GM21825 (cell line): ENCODE results near the gene RFNG.

Source experiments
- ATAC-seq: cut with Tn5 transposase; IDR thresholded peaks from one replicate; pipeline ENCODE4 v1.9.1; 2021; ENCODE audit warnings: mild to moderate bottlenecking, moderate library complexity; ENCODE audit not compliant: unreplicated experiment

The RFNG gene

DNA sequence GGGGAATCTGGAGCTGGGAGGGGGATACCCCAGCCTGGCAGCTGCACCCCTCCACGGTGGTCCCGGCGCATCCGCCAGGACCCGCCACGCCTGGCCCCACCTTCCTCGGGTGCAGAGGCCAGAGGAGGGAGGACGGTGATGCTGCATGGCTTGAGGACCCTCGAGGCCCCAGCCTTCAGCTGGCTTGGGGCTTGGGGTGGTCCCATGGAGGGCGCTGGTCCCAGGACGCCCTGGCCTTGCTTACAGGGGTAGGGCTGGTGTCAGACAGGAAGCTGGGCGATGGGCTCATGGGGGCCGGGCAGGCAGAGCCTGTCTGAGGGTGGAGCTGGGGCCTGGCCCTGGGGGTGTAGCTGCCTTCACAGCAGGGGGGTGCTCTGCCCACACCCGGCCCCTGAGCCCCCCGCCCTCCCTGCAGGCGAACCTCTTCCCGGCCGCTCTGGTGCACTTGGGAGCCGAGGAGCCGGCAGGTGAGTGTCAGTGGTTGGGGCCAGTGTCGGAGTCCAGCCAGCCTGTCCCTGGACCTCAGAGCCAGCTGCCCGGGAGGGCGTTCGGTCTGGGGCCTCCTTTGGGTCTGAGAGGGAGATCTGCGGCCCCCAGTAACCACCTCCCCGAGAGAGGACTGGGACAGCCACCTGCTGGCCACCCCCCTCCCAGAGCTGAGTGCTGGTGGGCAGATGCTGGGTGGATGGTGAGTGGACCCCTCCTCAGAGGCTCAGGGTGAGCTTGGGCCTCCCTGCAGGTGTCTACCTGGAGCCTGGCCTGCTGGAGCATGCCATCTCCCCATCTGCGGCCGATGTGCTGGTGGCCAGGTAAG is 35.3 kb downstream of the RFNG start:
- no peak for ATAC-seq

DNA sequence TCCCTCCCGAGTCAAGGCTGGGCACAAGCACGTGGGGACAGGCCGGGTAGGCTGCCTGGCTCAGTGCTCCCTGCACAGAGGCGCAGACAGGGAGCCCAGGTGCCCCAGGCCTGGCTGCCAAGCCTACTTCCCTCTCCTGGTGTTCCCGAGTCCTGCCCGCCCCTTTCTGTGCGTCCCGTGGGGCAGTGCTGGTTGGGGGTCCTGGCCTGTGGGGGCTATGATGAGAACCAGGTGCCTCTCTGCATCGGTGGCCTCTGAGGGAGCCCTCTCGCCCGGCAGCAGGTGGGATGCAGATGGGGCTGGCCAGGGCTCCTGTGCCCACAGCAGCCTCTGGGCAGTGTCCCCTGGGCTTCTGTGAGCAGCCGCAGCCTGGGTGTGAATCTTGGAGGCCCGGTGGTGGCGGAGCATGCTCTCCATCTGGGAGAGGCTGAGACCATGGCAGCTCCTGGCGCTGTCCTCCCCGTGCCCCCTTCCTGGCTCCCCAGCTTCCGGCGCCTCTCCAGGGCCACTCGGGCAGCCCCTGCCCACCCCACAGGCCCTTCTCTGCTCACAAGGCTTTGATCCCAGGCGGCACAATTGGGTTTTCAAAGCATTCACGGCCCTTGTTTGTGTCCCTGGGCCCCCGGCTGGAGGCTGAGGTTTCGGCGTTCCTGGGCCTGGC is 36.2 kb downstream of the RFNG start:
- ATAC-seq: no peak

DNA sequence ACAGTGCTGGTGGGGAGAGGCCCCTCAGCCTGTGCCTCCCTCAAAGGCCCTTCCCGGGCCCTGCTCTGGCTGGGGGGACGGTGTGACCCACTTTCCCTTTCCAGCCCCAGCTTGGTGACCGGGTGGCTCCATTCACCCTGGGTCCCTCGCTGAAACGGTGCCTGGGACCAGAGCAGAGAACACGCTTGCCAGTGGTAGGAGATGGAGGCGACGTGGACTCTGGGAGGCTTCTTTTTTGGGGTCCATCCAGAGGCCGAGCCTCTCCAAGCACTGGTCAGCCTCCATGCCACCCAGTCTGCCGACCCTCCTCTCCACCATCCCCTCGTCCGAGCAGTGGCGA is 36.7 kb downstream of the RFNG start:
- ATAC-seq: no peak

DNA sequence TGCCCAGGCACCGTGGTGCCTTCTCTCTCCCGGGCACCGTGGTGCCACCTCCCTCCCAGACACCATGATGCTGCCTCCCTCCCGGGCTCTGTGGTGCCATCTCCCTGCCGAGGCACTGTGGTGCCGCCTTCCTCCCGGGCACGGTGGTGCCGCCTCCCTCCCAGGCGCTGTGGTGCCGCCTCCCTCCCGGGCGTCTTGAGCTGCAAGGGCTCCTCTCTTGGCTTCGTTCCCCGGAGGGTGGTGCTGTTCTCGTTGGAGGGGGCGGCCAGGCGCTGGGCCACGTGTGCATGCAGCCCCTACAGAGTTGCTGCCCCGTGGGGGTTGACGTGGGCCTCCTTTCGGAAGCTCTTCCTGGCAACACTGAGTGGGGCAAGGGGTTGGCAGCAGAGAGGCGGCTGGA is 37.2 kb downstream of the RFNG start:
- ATAC-seq: no peak

DNA sequence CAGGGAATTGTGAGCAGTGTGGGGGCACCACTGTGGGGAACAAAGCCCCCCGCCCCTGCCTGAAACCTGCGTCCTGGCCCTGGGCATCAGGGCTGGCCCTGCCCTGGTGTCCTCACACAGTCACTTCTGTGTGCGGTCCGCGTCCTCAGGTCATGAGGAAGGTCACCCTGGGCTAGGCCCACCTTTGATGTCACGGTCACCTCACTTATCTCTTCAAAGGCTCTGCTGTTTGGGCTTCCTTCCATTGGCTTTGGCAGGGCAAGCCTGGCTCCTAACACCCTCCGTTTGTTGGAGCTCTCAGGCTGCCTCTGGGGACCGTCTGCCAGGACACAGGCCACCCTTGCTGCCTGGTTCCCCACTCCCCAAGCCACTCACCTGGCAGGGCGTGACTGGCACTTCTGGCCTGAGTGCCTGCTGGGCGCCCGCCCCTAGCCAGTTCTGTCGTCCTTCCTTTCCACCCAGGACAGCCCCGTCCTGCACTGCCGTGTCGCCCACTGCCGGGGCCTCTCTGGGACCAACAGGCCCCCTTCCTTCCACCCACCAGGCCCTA is 37.8 kb downstream of the RFNG start:
- no peak for ATAC-seq

DNA sequence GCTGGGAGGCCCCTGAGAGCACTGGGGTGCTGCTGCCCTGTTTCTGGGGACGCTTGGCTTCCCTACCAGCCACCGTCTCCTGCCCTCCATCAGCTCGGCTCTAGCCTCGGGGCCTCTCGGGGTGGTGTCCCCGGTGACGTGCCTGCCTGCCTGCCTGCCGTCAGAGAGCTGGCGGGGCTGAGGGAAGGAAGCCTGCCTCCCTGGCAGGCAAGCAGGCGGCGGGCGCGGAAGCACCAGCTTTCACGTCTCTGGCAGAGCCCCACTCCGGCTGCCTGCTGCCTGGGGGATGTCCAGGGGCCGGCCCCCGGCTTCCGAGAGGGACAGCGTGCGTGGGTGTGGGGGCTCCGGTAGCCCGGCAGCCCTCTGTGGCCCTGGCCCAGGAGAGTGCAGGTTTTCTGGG is 38.3 kb downstream of the RFNG start:
- ATAC-seq: no peak

DNA sequence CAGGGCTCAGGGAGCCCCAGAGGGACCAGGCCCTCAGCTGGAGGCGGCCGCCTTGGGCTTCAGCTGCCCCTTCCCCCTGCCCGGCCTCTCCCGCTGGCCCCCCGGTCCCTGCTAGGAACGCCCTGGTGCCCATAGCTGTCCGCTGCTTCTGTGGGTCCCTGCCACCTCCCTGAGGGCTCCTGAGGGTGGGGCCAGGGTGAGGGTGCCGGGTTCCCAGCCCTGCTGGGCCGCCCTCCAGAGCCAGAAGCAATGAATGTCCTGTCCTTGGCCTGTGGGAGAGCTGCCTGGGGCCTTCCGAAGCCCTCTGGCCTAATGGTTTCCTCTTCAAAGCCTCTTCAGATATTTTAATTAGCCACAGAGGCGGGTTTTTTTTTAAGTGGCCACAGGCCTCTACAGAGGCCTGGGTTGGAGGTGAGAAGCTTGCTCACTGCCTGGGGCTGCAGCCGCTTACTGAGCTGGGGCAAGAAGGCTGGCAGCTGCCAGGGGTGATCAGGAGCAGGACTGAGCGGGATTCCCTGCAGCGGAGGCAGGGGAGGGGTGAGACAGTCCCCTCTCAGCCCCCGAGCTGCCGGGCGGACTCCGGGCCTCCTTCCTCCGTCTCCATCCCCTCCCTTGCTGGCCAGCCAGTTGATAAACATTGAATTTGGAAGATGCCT is 38.8 kb downstream of the RFNG start:
- no peak for ATAC-seq

DNA sequence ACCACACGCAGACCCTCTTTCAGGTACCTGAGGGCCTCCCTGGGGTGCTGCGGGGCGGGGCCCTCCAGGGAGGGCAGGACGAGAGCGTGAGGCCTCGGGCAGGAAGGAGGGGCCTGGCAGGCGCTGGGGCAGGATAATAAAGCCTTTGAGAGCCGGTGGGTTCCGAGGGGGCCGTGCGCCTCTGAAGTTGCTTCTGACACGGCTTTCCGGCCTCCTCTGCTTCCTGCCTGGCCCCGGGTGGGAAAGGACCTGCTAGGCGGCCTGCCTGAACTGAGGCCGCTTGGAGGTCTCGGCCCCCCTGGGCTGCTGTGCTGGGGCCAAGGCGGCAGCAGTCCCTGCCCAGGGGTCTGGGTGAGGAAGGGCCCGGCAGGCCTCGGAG is 39.4 kb downstream of the RFNG start:
- ATAC-seq: no peak

DNA sequence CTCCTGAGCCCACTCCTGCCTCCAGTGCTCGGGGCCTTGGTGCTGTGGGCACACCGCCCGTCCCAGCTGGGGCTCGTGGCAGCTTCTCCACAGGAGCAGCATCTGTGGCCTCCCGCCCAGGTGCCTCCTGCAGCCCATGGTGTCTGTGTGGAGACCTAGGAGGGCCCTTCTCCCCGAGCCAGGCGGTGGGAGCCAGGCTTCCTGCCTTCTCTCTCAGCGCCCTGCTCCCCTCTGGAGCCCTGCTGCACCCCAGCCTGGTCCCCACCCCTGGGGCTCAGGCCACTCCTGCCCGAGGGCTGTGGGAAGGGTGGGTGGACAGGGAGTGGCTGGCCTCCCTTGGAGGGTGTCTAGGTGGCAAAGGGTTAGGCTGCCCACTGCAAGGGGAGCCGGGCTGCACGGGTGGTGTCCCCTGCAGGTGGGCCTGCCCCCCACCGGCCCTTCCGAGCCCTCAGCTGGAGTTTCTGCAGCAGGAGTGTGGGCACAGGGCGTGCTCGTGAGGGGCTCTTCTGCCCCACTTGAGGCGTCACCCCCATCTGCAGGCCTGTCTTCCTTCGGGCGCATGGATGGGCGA is 39.9 kb downstream of the RFNG start:
- ATAC-seq: no peak

DNA sequence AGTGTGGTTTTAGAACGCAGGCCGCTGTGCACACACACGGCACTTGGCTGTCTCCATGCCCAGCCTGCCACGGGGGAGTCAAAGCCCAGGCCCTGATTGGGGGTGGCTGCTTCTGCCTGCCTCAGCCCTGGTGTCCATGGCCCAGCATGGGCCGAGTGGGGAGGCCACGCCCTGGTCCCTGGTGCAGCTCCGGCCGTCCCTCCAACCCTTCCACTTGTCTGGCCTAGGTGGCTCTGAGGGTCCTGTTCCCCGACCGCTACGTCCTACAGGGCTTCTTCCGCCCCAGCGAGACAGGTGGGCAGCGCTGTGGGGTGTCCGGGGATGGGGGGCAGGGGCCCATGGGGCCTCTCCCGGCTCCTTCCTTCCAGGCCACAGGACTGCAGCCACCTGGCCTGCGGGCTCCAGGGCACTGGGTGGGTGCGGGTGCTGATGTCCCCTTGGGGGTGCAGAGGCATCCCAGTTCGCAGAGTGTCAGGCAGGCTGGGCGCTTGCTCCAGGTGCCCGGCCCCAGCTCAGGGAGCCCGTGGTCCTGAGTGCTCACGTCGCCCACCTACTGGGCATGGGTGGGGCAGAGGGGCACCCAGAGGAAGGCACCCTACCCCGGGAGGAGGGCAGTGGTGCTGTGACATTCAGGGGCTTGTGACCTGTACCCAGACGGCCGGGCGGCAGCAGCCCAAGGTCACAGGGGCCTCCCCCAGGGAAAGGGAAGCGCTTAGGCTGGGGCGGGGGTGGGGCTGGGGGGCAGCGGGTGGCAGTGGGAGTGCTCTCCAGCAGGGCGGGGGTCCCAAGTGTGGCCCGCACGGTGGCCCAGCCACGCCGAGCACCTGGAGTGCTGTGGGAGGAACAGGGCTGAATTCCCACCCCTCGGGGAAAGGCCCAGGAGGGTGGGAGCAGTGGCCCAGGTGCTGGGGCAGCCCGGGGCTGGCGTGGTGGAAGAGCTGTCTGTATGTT is 40.8 kb downstream of the RFNG start:
- ATAC-seq: no peak

DNA sequence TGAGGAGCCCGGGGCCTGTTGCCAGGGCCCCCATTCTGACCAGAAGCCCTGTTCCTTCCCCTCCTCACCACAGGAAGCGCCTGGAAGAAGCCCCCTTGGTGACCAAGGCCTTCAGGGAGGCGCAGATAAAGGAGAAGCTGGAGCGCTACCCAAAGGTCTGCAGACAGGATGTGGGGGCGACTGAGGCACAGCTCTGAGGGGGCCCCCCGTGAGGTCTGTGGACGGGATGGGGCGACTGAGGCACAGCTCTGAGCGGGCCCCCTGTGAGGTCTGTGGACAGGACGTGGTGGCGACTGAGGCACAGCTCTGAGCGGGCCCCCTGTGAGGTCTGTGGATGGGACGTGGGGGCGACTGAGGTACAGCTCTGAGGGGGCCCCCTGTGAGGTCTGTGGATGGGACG is 42.2 kb downstream of the RFNG start:
- ATAC-seq: no peak

DNA sequence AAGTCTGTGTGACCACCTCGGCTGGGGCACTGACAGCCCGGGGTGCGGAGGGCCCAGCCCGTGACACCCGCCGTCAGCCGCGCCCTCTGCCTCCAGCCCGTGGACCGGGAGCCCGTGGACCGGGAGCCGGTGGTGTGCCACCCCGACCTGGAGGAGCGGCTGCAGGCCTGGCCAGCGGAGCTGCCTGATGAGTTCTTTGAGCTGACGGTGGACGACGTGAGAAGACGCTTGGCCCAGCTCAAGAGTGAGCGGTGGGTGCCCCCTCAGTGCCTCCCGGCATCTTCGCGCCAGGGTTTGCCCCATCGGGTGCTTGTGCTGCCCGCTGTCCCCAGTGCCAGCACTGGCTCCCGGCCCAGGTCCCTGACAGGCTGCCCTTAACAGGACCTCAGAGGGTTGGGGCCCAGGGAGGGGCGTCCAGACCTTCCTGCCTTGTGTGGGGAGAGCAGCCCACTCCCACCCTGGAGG is 42.6 kb downstream of the RFNG start:
- ATAC-seq: no peak

DNA sequence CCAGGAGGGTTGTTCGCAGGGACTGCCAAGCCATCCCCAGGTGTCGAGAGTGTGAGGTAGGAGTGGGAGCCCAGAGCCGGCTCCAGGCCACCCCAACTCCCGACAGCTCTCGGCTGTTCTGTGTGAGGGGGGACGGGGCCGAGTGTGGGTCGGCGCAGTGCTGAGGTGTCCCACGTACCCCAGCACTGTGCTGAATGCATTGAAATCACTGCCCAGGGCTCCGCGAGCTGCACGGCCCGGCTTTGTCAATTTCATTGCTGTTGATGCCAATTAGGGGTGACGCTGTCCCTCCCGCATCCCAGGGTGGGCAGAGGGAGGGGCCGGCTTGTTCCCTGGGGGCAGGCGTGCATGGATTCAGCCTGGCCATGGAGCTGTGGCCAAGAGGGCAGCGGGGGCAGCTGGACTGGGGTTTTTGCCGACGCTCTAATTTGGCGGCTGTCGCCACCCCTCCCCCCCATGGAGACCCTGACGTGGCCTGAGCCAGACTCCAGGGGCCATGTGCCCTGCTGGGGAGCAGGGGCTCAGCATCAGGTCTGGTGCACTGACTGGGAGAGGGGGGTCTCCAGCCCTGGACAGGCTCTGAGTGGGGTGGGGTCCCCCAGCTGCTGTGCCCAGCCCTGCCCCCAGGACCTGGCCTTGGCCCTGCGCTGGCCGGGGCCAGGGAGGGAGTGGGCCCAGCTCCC is 43.2 kb downstream of the RFNG start:
- ATAC-seq: no peak

DNA sequence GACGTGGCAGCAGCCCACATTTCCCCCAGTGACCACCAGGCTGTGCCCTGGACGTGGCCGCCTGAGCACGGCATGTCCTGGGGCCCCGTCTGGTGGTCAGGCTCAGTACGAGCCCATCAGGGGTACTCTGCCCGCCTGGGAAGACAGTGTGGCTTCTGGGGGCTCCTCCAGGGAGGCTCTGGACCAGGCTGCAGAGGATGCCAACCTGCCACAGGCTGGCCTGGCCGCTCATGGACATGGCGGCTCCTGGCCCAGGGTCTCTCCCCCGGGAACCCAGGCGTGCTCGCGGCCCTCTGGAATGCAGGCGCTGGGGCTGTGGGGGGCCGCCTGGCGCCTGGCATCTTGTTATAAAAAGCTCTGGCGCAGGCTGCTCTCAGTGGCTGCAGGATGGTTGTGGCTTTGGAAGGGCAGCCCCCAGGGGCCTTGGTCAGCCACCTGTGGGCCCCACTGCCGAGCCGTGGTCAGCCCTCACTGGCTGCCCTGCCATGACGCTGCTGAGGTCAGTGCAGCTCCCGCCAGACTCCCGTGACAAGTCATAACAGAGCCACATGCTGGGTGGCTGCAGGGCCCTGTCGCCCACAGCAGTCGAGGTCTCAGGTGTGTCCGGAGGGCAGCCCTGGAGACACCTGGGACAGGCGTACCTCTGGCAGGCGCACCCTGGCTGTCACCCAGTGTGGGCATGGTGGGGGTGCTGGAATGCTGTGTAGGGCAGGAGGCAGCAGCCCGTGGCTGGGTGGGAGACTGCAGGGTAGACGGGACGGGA is 43.9 kb downstream of the RFNG start:
- ATAC-seq: no peak

DNA sequence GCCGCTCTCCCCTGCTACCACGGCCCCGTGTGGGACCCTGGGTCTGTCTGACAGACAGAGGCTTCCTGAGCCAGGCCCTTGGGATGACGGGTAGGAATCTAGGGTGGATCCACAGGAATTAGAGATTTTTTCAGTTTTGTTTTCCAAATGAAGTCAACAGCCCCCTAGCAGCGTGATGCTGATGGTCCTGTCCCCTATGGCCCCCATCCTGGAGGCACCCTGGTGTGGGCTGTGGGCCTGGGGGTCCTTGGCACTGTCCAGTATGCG is 44.5 kb downstream of the RFNG start:
- ATAC-seq: no peak

DNA sequence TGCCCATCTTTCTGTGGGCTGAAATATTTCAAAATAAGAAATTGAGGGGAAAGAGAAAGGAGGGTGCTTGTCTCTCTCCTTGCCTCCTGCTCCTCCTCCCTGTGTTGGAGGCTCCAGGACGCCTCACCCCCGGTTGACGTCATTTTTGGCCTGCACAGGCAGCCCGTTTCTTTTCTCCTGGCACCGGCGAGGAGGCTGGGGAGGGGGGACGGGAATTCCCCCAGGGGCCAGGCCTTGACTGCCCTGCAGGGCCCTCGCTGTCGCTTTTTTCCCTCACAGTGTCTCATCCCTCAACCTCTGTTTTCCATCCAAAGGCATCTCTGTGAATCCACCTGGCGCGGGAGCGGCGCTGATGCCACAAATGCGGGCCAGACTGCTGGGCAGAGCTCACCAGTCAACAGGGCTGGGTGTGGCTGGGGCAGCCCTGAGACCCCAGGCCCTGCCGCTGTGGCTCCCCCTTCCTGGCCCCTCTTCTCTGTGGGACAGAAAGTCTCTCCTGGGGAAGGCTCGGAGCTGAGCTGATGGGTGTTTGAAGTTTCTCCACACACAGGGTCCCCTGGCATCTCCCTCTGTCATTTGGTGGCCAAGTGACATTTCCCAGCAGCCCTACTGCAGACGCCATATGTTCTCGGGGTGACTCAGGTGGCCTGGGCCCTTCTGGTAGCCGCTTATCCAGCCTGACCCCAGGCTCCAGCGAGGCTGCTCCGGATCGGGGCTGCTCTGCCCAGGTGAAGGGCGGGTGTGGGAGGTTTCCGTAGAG is 45.0 kb downstream of the RFNG start:
- no peak for ATAC-seq

DNA sequence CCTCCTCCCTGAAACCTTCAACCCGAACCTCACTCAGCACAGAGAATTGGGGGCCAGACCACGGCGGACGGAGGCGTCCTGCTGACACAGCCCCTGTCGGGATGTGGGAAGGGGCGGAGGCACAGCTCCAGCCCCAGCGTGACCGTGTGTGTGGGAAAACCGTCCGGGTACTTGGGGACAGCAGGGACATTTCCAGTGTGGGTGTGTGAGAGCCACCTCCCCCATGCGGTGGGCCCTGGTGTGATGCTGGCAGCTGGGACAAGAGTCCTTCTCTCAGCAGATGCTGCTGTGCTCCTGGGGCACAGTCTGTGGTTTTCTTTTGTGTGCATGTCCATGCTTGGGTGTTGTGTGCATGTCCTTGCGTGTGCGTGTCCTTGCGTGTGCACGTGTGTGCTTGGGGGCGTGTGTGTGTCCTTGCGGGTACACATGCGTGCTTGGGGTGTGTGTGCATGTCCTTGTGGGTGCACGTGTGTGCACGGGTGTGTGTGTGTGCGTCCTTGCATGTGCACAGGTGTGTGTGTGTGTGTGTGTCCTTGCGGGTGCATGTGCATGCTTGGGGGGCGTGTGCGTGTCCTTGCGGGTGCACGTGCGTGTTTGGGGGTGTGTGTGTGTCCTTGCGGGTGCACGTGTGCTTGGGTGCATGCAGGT is 45.8 kb downstream of the RFNG start:
- ATAC-seq: no peak
